ENCODE results near the gene ZNF860. TPM values are rescaled to one million over a fixed set of nuclear protein-coding genes. Genes with fewer than 3 reads are reported as not detected.
"Not testable (repeated sequence)": the region's sequence is repeated elsewhere in the genome, so short reads cannot be mapped to it uniquely, and the experiment has no call there.

Gene ZNF860
- total and polyA plus RNA-seq, 2 experiments from 2014 or later: not detected

DNA sequence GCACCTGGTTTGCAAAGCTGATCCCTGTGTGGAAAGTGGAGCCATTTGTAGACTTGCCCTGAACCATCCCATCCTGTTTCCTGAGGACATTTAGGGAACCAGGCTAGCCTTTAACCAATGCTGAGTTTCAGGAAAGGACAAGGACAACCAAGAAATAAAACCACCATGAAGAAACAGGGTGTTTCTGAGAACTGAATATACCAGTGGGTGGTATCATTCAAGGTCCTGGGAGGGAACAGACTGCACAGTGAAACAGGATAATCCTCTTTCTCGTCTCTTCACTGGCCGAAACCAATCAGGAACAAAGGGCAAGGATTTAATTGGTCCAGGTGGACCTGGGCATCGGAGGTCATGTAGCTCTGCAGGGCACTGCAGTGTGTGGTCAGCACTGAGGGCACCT lies 21.8 kb downstream of the ZNF860 start:
- Histone ChIP-seq H3K36me3 (no peaks in the 10 kb centered on the region), H3K9me3 (ENCODE audit: low read depth) (no peaks in the 10 kb centered on the region), H3K4me3 (no peak overlapping the region), H3K4me1 (ENCODE audit: low read depth) (no peaks in the 10 kb centered on the region), H3K27me3 (no peaks in the 10 kb centered on the region), H3K27ac (no peak overlapping the region)
- TF ChIP-seq, protein P1, sequence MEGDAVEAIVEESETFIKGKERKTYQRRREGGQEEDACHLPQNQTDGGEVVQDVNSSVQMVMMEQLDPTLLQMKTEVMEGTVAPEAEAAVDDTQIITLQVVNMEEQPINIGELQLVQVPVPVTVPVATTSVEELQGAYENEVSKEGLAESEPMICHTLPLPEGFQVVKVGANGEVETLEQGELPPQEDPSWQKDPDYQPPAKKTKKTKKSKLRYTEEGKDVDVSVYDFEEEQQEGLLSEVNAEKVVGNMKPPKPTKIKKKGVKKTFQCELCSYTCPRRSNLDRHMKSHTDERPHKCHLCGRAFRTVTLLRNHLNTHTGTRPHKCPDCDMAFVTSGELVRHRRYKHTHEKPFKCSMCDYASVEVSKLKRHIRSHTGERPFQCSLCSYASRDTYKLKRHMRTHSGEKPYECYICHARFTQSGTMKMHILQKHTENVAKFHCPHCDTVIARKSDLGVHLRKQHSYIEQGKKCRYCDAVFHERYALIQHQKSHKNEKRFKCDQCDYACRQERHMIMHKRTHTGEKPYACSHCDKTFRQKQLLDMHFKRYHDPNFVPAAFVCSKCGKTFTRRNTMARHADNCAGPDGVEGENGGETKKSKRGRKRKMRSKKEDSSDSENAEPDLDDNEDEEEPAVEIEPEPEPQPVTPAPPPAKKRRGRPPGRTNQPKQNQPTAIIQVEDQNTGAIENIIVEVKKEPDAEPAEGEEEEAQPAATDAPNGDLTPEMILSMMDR (IDR thresholded peaks at IDR 0.05; ENCODE audit: low read depth, low read length): no peak
- DNase-seq (ENCODE audit: low read depth in 1 of 2, low spot score in 1 of 2): no peak

GRCh38 chr3:32004113-32004765 lies 22.7 kb downstream of the ZNF860 start:
- no peaks in the 10 kb centered on the region for H3K27me3 ChIP-seq
- DNase-seq (ENCODE audit: low read depth in 1 of 2, low spot score in 1 of 2): no peak
- H3K4me3 ChIP-seq: no peak overlapping the region
- TF ChIP-seq, protein P1 (IDR thresholded peaks at IDR 0.05; ENCODE audit: low read depth, low read length): no peak
- no peaks in the 10 kb centered on the region for H3K36me3 ChIP-seq
- no peaks in the 10 kb centered on the region for H3K4me1 ChIP-seq (ENCODE audit: low read depth)
- H3K27ac ChIP-seq: no peak overlapping the region
- no peaks in the 10 kb centered on the region for H3K9me3 ChIP-seq (ENCODE audit: low read depth)

GRCh38 chr3:32009101-32009500 lies 27.6 kb downstream of the ZNF860 start:
- TF ChIP-seq, protein P1 (IDR thresholded peaks at IDR 0.05; ENCODE audit: low read depth, low read length): no peak
- DNase-seq (ENCODE audit: low read depth in 1 of 2, low spot score in 1 of 2): no peak
- Histone ChIP-seq H3K4me3 (no peak overlapping the region), H3K27me3 (no peaks in the 10 kb centered on the region), H3K27ac (no peak overlapping the region), H3K9me3 (ENCODE audit: low read depth) (no peaks in the 10 kb centered on the region), H3K4me1 (ENCODE audit: low read depth) (no peaks in the 10 kb centered on the region), H3K36me3 (no peaks in the 10 kb centered on the region)

- Histone ChIP-seq H3K27ac (no peak overlapping the region), H3K9me3 (ENCODE audit: low read depth) (no peaks in the 10 kb centered on the region), H3K4me1 (ENCODE audit: low read depth) (no peaks in the 10 kb centered on the region), H3K36me3 (no peaks in the 10 kb centered on the region), H3K27me3 (no peaks in the 10 kb centered on the region), H3K4me3 (no peak overlapping the region)
- TF ChIP-seq, protein P1 (IDR thresholded peaks at IDR 0.05; ENCODE audit: low read depth, low read length): no peak
- DNase-seq (ENCODE audit: low read depth in 1 of 2, low spot score in 1 of 2): no peak
Measured at GRCh38 chr3:32009957-32010356, 28.4 kb downstream of the ZNF860 start.

DNA sequence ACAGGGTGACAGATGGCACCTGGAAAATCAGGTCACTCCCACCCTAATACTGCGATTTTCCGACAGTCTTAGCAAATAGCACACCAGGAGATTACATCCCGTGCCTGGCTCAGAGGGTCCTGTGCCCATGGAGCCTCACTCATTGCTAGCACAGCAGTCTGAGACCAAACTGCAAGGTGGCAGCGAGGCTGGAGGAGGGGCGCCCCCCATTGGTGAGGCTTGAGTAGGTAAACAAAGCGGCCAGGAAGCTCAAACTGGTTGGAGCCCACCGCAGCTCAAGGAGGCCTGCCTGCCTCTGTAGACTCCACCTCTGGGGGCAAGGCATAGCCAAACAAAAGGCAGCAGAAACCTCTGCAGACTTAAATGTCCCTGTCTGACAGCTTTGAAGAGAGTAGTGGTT lies 29.1 kb downstream of the ZNF860 start:
- not testable (repeated sequence) for DNase-seq (ENCODE audit: low read depth in 1 of 2, low spot score in 1 of 2); H3K4me1 ChIP-seq (ENCODE audit: low read depth)

GRCh38 chr3:32015638-32016037 lies 34.1 kb downstream of the ZNF860 start:
- DNase-seq (ENCODE audit: low read depth in 1 of 2, low spot score in 1 of 2); H3K27ac ChIP-seq; H3K9me3 ChIP-seq (ENCODE audit: low read depth); H3K4me1 ChIP-seq (ENCODE audit: low read depth); H3K4me3 ChIP-seq; H3K27me3 ChIP-seq; H3K36me3 ChIP-seq: not testable (repeated sequence)

More for the DNA sequence above, 29.1 kb downstream of the ZNF860 start:
- H3K27ac ChIP-seq; H3K36me3 ChIP-seq; H3K4me3 ChIP-seq; H3K9me3 ChIP-seq (ENCODE audit: low read depth); H3K27me3 ChIP-seq: not testable (repeated sequence)

Measured in cardiac muscle cell (in vitro differentiated cells and primary cell).